Subcutaneous adipose tissue (tissue), 4 donors: ENCODE results near the gene EEF1A2. TPM values are rescaled to one million over a fixed set of nuclear protein-coding genes. Genes with fewer than 3 reads are reported as not detected.

Experiments
- CTCF ChIP-seq: fragments of 450-650 bp; IDR thresholded peaks from one replicate; pipeline ENCODE4 v1.5.1; 2016; ENCODE audit warnings: low read depth, mild to moderate bottlenecking, control low read depth, antibody characterized with exemption, moderate library complexity
- total RNA-seq, 4 donors: library from RNA; depleted of rRNA; stranded (reverse); fragments of >200 nt; gene quantifications; one replicate each; pipeline ENCODE4 v1.1.0, GENCODE V29; 2016

Gene EEF1A2
- total RNA-seq, 4 donors from 2014 or later: not detected

GRCh38 chr20:63467294-63468083, 31.4 kb downstream of the EEF1A2 start:
- no peak for TF ChIP-seq CTCF

- no peak for TF ChIP-seq CTCF
Measured at GRCh38 chr20:63466861-63467260, 32.0 kb downstream of the EEF1A2 start.

- TF ChIP-seq CTCF: no peak
Measured at GRCh38 chr20:63466250-63466825, 32.5 kb downstream of the EEF1A2 start.

GRCh38 chr20:63465380-63466249, 33.3 kb downstream of the EEF1A2 start:
- no peak for TF ChIP-seq CTCF

- TF ChIP-seq CTCF: no peak
Measured at GRCh38 chr20:63464289-63464635, 34.6 kb downstream of the EEF1A2 start.

- TF ChIP-seq CTCF: no peak
Measured at GRCh38 chr20:63463400-63464288, 35.2 kb downstream of the EEF1A2 start.
